ENCODE results near the gene ACYP1. TPM values are rescaled to one million over a fixed set of nuclear protein-coding genes. Genes with fewer than 3 reads are reported as not detected.

ACYP1 gene
- total and polyA plus RNA-seq, 9 of the 15 experiments (the other 6 are each of a cell fraction or from before 2014, with no cell fraction given) = 19.9 to 113 (median 52.3) TPM

GRCh38 chr14:75077794-75078193 is 14.0 kb upstream of the ACYP1 start (continued):
- TF ChIP-seq E2F4 (CRISPR knock-in tag; IDR thresholded peaks at IDR 0.05; ENCODE audit: low read depth) = no peak
- TF ChIP-seq TEAD1 (CRISPR knock-in tag; IDR thresholded peaks at IDR 0.05) = no peak
- no peak for TF ChIP-seq MEF2D (tag; conservative IDR thresholded peaks at IDR 0.05; ENCODE audit: low read depth)
- TF ChIP-seq TEAD2 (tag; IDR thresholded peaks at IDR 0.05) = no peak
- TF ChIP-seq ZBTB7A (IDR thresholded peaks at IDR 0.05; ENCODE audit: borderline replicate concordance, control insufficient read depth, low read depth, low read length) = no peak
- TF ChIP-seq HDAC2 (IDR thresholded peaks at IDR 0.05) = no peak
- TF ChIP-seq RFX1 (IDR thresholded peaks at IDR 0.05) = no peak

- 10% methylated on average over 9 of the region's 9 CpGs for WGBS (ENCODE audit: insufficient coverage, low coverage, missing lambda C conversion rate)
- H3K9me1 ChIP-seq (ENCODE audit: control insufficient read depth, insufficient read depth, low read length) = peaks cover 3% of the 10 kb centered on the region
- POLR2A ChIA-PET = interaction anchor here (0.5 to 2.0 kb wide), 5 partner anchors 9 to 131 kb away, joined by 3 to 5 read pairs (median 4); partner anchors contain the start of gene NEK9
- no TSS peak for BruUV-seq (replicated peaks)
- intact Hi-C loops (cut with micrococcal nuclease) = no loop called here
- H3K27me3 ChIP-seq (ENCODE audit: control insufficient read depth in 2 of 2, insufficient read depth in 2 of 2, low read length in 2 of 2) = no peaks in the 10 kb centered on the region
- CTCF ChIA-PET (ENCODE audit: low intra/inter-chr PET ratio) = no interaction called here
- H2AFZ ChIP-seq (ENCODE audit: low read depth, low read length) = peak overlapping the region; percentile 86
- H3K27ac ChIP-seq (ENCODE audit: extremely low read depth, low read depth, low read length) = peak overlapping the region; percentile 93
- H3K4me1 ChIP-seq (replicated peaks in 1 of 2; ENCODE audit: control insufficient read depth in 2 of 2, insufficient read depth in 2 of 2, low read length in 2 of 2) = peaks cover 26 to 32% of the 10 kb centered on the region in 2 experiments; a peak in 4 of 5 replicates
- peak overlapping the region; percentile 96 for H3K4me2 ChIP-seq (ENCODE audit: insufficient read depth, low read length)
- ATAC-seq (peak; percentile 59), DNase-seq (ENCODE audit: extremely low read depth in 1 of 4, low spot score in 3 of 4) (peak; percentile 25 to 81 (median 42)), FAIRE-seq (peak; percentile 89)
- H3K9ac ChIP-seq (ENCODE audit: insufficient read depth in 1 of 2, low read depth in 2 of 2, low read length in 2 of 2) = peak overlapping the region; percentile 87 to 91; a peak in 3 of 4 replicates
- H4K20me1 ChIP-seq (replicated peaks; ENCODE audit: control insufficient read depth, insufficient read depth, low read length) = no peaks in the 10 kb centered on the region
- peak overlapping the region; percentile 41 for H3K4me3 ChIP-seq
- H3K79me2 ChIP-seq (ENCODE audit: control insufficient read depth, insufficient read depth, low read length) = peaks cover 60% of the 10 kb centered on the region
- H3K36me3 ChIP-seq (ENCODE audit: control insufficient read depth, insufficient read depth, low read length) = no peaks in the 10 kb centered on the region; the same call in 2 of the 3 replicates
- no peaks in the 10 kb centered on the region for H3K9me3 ChIP-seq (replicated peaks; ENCODE audit: control insufficient read depth, insufficient read depth, low read depth, low read length)
- in situ Hi-C loops (cut with MboI) = loop anchor here (10.0 kb wide), 1 partner anchor 156 kb away; no protein-coding TSS in a partner anchor
- TF ChIP-seq HLTF (IDR thresholded peaks at IDR 0.05) (no peak), ID3 (CRISPR knock-in tag; IDR thresholded peaks at IDR 0.05) (no peak), ID3 (tag; IDR thresholded peaks at IDR 0.05) (no peak), EP300 (IDR thresholded peaks at IDR 0.05; ENCODE audit: low read length) (peak; percentile 37; the same call in 1 of the 2 replicates), ERF (CRISPR knock-in tag; IDR thresholded peaks at IDR 0.05) (no peak), U2AF2 (optimal IDR thresholded peaks at IDR 0.05; ENCODE audit: low read depth, low read length) (no peak), SMAD3 (CRISPR knock-in tag; conservative IDR thresholded peaks at IDR 0.05) (no peak), TSHZ1 (CRISPR knock-in tag; IDR thresholded peaks at IDR 0.05) (no peak)
These were observed 6.6 kb upstream of the ACYP1 start for GRCh38 chr14:75070383-75070782.
